Erythroblast (primary cell): Measurements from ENCODE around the gene RD3L.

ENCODE experiments used
- DNase-seq, 2 experiments: peaks; one replicate each; lab custom pipeline; 2025; lab: John Stamatoyannopoulos, UW
- GATA1 ChIP-seq: IDR thresholded peaks from 2 replicates; pipeline ENCODE4 v1.6.1; 2011; ENCODE audit warnings: low read depth, mild to moderate bottlenecking, control low read depth, low read length, moderate library complexity
- POLR2A ChIP-seq: IDR thresholded peaks from 2 replicates; pipeline ENCODE4 v1.6.1; 2011; ENCODE audit warnings: mild to moderate bottlenecking, low read length

The RD3L gene

DNA sequence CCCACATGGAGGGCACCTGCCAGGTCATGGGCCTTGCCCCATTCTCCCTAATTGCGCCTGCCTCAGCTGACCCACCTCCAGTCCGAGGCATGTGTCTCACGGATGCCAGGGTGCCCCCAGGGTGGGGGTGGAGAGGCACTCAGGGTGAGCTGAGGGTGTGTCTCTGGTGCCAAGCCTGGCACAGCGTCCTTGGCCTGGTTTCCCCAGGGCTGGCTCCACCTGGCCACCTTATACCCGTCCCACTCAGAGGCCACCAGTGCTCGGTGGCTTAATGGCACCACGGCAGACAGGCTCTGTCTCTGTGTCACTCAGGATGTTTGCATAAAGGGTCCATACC is 47.6 kb downstream of the RD3L start:
- no peak for DNase-seq
- TF ChIP-seq POLR2A (no peak), GATA1 (no peak)

DNA sequence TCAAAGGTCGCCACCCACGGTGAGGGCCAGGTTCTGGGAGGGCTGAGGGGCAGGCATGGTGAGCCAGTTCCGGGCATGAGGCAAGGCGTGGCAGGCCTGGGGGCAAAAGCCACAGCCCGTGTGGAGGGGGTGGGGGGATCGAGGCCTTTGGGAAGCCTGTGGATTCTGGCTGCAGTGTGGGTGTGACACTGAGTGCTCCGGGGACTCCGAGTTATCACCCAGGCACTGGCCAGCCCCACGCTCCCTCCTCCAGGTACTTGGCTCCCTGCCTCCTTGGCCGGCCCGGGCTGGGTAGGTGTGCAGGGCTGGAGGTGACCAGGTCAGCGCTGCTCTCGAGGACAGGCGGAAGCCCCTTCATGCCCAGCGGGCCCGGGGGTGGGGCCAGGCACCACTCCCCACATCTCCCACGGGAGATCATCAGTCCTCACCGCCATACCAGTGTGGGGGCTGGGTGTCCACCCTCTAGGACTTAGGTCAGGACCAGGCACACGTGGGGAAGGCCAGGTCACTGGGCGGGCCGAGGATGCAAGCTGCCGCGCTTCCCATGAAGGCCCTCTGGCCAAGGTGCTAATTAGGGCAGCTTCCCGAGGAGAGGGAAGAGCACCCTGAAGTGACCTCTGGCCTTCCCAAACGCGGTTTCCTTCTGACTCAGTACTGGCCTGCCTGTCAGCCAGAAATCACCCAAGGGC is 48.2 kb downstream of the RD3L start:
- TF ChIP-seq GATA1 (no peak), POLR2A (no peak)
- DNase-seq, result no peak

DNA sequence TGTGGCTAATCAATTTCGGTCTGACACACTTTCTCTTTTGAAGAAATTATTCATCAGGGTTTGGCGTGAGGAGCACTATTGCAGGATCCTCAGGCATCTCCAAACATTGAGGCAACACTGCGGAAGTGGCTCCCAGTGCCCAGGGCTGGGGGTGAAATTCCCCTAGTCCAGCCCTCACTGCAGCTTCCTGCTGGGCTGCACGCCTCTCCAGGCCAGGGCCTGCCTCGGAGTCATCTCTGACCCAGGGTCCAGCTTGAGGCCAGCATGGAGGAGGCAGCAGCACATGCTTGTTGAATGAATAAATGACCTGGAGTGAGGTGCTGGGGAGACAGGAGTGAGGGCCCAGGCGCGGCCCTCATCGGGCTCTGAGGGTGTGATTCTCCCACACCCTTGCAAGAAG is 50.1 kb downstream of the RD3L start:
- no peak for TF ChIP-seq POLR2A
- no peak for DNase-seq

DNA sequence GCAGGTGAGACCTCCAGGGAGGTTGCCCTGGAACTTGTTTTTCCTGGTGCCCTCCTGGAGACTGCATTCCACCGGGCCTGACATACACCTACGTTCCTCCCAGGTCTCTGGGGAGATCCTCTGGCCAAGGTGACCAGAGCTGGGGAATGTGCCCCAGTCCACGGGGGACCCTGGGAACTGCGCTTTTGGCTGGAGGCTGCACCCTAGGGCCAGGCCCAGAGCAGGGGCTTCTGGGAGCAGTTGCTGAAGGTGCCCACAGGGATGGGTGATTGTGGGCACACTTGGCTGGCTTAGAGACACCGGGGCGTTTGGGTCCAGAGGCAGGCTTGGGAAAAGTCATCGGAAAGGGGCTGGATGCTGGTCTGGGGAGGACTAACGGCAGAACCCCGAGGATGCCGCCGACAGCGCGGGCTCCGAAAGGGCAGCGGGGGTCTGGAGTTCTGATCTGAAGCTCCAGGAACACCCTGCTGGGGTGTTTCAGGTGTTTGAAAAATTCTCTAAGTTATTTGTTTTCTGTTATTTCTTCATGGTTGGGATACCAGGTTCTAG is 50.6 kb downstream of the RD3L start:
- TF ChIP-seq GATA1 (no peak), POLR2A (no peak)
- no peak for DNase-seq

DNA sequence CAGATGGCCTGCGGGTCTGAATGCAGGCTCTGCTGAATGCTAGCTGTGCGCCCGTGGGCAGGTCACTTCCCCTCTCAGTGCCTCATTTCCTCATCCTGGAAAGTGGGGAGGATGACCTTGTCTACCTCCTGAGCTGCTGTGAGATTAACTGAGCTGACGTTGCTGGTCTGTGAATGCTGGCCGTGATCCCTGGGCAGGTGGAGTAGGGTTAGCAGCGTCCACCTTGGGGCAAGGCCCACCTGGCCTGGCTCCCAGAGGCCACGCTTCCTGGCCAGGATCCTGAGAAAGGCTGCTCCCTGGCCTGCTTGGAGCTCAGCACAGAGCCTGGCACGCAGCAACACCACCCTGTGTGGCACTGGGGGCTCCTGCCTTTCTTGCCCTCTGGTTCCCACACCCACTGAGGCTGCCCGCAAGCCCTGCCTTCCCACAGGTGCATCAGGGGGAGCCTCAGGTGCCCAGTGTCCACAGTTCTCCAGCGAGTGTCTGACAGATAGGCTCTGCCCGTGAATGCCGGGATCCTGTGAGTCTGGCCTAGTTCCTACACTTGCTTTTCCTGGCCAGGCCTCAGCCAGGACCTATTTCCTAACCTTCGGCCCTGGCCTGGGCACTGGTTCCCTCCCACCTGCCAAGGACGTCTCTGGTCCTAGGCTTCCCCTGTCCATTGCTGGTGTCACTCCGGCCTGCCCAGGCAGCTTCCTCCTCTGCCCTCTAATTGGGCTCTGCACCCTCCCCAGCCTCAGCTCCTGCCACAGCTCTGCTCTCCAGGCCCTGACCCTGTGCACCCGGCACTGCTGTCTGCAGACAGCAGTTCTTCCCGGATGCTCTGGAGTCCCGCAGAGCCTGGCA is 51.3 kb downstream of the RD3L start:
- TF ChIP-seq POLR2A, result no peak
- no peak for TF ChIP-seq GATA1

More for the DNA sequence above, 51.3 kb downstream of the RD3L start:
- DNase-seq, result no peak
